ENCODE measurements around the gene TBC1D14.

TBC1D14 gene

DNA sequence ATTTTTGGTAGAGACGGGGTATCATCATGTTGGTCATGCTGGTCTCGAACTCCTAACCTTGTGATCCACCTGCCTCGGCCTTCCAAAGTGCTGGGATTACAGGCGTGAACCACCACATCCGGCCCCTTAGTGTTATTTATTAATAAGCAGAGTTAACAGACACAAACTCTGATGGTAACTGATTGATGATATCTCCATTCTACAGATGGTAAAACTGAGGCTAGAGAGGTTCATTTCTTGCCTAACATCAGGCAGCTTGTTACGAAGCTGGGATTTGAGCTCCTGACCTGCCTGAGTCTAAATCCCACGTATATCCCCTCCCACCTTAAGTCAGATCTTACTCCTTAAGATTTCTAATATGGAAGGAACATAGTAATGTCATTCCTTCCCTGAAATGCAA, 36.9 kb downstream of the TBC1D14 start:
- no peak overlapping the region for H3K4me3 ChIP-seq (ENCODE audit: low read depth, low read length)

DNA sequence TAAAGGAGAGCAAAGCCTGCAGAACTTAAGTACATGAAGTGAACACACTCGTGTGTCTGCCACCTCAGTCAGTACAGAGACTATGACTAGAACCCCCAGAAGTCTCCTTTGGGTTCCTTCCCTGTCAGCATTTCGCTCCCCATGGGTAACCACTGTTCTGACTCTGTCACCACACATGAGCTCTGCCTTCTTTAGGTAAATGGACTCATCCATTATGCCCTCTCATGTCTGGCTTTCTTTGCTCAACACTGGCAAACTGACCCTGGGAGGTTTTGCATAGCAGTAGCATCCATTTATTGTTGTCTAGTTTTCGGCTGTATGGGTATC, 38.5 kb downstream of the TBC1D14 start:
- H3K4me3 ChIP-seq (ENCODE audit: low read depth, low read length): no peak overlapping the region

DNA sequence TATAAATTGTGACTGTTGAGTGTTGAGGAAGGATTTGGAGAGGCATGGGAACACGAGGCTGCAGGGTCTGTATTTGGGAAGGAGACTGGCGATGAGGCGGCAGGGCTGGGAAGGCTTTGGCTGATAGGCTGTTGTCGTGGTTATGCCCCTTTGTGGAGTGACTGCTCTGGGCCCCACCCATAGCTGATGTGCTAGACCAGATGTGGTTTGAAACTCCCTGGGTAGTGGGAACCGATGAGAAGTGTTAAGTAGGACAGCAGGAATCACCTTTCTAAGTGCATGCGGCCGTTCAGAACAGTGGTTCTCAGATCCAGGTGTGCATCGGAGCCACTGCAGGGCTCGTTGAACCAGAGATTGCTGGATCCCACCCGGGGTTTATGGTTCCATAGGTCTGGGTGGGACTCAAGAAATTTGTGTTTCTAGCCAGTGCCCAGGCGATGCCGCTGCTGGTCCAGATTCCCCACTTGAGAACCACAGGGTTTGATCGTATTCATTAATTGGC, 42.3 kb downstream of the TBC1D14 start:
- H3K4me3 ChIP-seq (ENCODE audit: low read depth, low read length): no peak overlapping the region

DNA sequence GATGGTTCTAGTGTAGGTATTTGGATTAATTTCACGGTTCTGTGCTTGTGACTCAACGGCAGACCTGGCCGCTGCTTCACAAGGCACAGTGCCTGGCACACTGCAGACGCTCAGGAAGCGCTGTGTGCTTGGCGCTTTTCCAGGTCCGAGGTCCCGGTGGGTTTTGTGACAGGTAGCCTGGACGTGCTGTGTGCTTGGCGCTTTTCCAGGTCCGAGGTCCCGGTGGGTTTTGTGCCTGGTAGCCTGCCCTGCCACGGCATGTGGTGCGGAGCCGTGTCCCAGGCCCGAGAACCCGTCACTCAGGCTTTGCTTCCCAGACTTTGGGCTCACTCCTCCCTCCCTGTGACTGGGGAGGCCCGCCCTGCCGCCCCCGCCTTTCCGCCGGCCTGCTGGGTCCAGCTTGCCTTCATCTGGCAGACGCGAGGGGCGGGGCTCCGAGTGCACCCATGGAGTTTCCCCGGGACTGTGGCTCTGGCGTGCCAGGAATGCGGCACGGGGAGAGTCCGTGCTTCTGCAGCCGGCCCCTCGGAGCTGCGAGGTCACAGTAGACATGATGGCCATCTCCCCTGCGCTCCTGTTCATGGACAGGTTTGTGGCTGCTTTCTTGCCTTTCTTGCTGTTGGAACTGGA, 44.2 kb downstream of the TBC1D14 start:
- H3K4me3 ChIP-seq (ENCODE audit: low read depth, low read length): no peak overlapping the region

DNA sequence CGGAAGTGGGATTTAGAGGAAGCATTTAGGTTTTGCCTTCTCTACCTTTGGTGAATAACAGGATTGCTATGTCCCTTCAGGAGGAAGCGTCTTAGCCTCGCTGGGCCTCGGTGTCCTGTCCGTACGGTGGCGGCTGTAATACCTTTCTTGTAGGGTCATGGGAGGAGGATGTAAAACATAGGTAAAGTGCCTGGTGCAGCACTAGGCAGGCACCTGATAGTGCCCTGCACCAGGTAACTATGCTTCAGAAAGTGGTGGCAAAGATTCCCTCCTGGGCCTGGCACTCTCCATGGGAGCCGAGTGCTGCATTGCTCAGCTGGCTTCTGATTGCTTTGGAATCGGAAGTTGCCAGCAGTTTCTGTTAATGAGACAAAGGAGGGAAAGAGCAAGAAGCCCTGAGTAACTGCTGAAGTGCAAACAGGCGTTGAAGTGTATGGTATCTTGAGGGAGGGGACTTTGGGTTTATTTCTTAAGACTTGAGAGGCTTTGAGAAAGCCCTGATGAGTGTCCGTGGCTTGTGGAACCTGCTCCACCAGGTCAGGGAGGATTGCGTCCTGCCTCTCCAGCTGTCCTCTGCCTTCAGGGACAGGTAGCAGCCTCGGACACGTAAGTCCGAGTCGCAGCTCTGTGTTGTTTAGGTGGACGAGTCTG, 45.8 kb downstream of the TBC1D14 start:
- H3K4me3 ChIP-seq (ENCODE audit: low read depth, low read length): no peak overlapping the region

DNA sequence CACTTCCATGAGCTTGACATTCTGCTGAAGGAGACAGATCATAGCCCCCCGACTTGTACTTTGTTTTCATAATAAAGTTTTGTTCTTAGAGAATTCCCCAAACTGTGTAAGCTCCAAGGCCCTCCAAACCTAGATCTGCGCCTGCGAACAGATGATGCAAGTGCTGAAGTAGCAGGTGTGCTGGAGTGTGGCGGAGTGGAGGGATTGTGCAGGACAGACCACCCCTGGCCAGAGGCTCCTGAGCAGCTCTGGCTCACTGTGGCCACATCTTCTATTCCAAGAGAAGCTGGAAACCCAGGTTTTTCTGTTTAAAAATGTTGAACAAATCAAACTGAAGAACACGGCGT, 46.4 kb downstream of the TBC1D14 start:
- H3K4me3 ChIP-seq (ENCODE audit: low read depth, low read length): no peak overlapping the region

DNA sequence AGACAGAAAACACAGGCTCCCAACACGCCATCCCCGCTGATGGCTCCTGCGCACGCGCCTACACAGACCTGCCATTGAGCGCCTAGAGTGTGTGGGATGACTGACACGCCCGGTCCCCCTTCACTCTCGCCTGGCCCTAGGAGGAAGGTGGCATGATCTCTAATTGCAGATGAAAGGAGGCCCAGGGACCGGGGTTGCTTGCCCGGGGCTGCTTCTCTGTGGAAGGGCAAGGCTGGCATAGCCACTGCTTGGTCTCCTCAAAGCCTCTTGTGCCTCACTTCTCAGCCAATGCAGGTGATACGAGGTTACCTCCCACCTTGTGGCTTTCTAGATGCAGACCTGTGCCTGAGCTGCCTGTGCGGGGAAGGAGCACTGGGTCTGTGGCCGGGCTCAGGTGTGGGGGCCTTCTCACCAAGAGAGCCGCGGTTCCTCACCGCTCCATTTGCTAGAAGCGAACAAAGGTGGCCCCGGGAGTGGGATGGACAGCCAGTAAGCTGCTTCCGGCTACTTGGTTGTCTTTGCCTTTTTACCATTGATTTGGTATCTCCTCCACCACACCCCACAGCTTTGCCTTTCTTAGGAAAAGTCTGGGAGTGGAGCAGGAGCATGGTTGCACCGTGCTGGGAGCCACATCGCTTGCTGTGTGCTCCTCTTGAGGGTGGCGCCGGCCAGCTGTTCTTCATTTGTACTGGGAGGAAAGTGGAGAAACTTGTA, 47.0 kb downstream of the TBC1D14 start:
- H3K4me3 ChIP-seq (ENCODE audit: low read depth, low read length): no peak overlapping the region

DNA sequence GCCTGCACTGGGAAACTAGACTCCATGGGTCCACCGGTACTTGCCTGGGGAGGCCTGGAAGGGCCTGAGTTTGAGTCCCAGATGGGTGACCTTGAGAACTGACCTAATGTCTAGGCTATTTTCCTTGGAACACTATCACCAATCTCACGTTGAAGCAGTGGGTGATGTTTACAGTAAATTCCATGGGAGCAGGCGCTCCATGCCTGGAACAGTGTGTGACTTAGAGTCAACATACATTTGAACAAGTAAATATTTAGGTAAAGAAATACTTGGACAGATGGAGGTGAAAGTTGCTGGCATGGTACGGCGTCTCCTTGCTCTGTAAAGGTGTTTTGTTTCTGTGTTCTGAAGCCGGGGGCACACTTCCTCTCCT, 47.5 kb downstream of the TBC1D14 start:
- H3K4me3 ChIP-seq (ENCODE audit: low read depth, low read length): no peak overlapping the region

DNA sequence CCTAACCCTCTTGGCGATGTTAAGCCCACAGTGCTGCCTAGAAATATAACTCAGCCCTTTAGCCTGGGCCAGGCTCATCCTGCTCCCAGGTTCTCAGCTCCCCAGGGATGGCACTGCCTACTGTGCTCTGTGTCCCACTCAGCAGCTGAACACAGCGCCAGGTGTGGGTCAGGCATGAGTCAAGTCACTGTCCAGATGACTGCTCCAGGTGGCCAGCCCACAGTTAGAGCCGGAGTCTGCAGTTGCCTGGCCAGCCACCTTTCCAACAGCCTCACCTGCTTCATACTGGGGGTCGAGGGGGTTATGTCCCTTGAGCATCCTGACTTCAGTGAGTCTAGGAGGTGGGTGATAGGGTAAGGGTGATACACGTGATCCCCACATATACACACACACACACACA, 48.4 kb downstream of the TBC1D14 start:
- H3K4me3 ChIP-seq (ENCODE audit: low read depth, low read length): no peak overlapping the region

DNA sequence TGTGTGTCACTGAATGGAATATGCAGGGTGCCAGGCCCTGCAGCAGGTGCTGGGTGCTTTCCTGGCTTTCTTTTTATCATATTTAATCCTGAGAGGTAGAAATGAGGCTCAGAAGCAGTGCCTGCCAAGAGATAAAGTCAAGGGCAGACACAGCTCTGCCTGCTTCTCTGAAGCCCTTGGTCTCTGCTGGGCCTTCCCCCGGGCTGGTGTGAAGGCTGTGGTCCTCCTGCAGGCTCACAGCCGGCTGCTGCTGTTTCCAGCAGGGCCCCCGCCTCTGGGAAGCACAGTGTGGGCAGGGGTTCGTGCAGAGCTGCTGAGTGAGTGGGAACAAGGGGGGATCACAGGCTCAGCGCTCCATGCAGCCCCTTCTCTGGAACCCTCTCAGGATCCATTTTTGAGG, 49.6 kb downstream of the TBC1D14 start:
- H3K4me3 ChIP-seq (ENCODE audit: low read depth, low read length): no peak overlapping the region

DNA sequence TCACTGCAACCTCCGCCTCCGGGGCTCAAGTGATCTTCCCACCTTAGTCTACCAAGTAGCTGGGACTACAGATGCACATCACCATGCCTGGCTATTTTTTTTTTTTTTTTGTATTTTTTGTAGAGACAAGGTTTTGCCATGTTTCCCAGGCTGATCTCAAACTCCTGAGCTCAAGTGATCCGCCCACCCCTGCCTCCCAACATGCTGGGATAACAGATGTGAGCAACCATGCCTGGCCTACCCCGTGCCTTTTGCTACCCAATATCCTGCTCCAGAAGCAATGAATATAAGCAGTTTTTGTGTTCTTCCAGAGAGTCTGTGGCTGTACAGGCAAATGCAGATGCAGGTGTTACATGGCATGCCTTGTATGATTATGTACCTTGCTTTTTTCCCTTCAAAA, 50.5 kb downstream of the TBC1D14 start:
- no peak overlapping the region for H3K4me3 ChIP-seq (ENCODE audit: low read depth, low read length)

DNA sequence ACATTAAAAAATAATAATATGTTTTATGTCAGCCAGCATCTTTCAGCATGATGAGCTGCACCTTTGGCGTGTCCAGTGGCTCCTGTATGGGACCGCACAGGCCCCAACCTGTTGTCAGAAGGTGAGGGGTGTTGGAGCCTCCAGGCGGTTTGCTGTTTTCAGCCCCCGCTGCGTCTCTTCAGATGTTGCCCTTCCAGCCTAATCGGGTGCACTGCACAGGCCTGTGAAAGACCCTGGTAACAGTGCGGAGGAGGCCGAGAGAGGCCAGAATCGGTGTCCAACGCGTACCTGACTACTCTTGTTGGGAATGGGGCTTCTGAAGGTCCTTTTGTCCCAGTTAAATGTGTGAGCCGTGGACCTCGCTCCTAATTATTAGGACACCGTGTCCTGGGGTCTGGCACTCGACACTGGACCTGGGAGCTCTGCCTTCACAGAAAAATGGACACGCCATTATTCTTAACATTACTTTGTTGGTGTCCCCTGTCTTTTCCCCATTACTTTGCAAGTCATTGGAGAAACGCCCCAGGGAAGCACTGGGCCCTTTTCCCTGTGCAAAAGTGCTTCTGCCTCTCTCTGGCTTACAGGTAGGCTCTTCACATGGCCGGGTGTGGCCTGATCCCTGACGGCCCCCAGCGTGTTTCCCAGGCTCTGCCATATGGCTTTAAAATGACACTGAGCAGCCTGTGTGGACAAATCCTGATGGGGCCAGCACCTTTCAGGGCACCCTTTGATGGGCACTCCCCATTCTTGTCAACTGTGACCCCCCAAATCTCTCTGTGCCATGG, 51.2 kb downstream of the TBC1D14 start:
- no peak overlapping the region for H3K4me3 ChIP-seq (ENCODE audit: low read depth, low read length)

DNA sequence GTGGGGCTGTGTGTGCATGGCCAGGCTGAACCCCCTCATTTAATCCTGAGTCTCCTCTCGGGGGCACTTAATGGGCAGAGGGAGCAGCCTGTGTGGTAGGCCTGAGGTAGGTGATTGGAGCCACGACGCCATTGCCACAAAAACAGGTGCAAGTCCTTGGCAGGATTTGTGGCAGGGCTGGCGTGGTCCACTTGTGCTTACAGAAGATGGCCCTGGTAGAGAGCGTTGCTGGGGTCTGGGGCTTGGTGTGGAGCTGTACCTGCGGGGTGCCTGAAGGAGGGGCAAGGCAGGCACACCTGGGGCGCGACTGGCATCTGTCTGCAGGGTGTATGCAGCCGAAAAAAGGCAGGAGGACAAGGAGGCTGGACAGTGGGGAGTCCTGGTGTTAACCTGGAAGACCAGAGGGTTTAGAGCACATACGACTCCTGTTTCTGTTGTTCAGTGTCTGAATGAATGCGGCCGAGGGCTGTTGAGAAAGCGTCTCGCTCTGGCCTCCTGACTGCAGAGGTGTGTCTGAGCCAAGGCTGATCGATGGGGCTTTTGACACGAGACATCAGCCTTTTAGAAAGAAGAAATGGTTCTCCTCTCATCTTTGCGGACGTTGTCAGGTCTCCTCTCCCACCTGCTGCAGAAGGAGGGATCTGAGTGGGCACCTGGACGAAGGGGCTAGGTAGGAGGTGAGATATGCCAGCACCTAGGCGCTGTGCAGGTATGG, 52.0 kb downstream of the TBC1D14 start:
- H3K4me3 ChIP-seq (ENCODE audit: low read depth, low read length): no peak overlapping the region

DNA sequence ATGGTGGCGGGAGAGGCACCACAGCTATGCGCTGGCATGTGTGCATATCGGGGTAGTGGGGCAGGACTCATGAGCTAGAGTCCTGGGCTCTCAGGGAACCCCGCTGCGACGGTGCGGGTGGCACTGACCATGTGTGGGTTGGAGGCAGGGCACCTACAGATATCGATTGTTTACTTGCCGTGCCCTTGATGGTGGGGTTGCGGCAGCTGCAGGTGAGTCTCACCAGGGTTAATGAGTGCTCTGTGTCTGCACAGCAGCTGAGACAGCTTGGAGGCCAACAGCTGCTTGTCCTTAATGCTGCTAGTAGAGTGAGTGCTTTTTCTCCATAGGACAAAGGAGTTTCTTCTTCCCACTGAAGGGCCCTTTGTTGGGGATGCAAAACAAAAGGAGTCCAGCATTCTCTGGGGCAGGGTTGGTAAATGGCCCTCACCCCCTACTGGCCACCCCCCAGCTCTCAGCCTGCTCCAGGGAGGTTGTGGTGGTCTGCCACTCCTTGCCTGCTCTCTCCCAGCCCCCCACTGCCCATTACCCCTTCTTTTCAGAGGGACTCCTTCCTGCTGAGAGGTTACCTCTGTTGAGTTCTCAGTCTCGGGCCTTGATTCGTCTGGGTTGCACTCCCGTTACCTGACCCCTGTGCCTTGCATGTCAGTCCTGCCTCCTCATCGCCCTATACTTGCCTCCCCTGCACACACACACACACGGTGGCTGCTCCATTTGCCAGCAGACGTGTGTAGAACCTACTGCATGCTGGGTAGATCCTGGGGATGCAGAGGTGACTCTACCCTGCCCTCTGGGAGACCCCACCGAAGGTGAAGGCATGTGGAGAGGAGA, 52.8 kb downstream of the TBC1D14 start:
- H3K4me3 ChIP-seq (ENCODE audit: low read depth, low read length): no peak overlapping the region

DNA sequence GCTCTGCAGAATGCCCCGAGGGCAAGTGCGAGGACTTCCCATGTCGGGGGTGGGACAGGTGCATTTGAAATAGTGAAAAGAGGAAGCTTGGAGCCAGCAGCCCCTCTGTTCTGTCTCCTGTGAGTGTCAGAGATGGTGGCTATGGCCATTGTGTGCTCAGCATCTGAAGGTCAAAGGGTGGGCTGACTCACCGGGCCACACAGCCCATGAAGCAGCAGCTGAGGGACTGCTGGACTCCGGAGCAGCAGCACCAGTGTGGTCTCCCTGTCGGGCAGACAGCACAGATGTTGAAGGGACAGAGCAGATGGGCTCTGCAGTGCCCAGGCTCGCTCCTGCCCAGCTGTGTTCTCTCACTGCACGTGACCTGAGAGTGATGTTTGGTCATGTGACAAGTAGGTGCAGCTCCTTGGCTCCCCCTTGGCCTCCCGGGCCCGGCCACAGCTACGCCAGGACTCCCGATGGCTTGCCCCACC, 53.5 kb downstream of the TBC1D14 start:
- no peak overlapping the region for H3K4me3 ChIP-seq (ENCODE audit: low read depth, low read length)

DNA sequence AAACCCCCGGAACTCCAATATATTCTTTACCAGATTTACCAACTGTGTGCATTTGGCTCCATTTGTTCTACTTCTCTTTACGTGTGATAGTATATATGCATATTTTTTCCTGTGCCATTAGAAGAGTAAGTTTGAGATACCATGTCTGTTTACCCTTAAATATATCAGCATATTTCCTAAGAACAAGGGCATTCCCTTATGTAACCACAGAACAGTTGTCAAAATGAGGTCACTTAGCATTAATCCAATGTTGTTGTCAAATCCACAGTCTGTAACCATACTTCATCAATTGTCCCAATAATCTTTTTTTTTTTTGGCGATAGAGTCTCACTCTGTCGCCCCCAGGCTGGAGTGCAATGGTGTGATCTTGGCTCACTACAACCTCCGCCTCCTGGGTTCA, 55.2 kb downstream of the TBC1D14 start:
- no peak overlapping the region for H3K4me3 ChIP-seq (ENCODE audit: low read depth, low read length)

DNA sequence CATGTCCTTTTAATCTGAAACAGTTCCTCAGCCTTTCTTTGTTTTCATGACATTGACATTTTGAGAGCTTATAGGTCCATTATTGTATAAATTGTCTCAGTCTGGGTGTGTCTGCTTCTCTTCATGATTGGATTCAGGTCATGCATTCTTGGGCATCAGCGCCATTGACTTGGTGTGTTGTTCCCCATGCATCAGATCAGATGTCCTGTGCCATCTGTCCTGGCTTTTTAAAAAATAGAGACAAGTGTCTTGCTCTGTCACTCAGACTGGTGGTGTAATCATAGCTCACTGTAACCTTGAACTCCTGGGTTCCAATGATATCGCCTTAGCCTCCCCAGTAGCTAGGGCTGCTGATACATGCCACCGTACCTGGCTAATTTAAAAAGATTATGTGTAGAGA, 55.7 kb downstream of the TBC1D14 start:
- H3K4me3 ChIP-seq (ENCODE audit: low read depth, low read length): no peak overlapping the region

DNA sequence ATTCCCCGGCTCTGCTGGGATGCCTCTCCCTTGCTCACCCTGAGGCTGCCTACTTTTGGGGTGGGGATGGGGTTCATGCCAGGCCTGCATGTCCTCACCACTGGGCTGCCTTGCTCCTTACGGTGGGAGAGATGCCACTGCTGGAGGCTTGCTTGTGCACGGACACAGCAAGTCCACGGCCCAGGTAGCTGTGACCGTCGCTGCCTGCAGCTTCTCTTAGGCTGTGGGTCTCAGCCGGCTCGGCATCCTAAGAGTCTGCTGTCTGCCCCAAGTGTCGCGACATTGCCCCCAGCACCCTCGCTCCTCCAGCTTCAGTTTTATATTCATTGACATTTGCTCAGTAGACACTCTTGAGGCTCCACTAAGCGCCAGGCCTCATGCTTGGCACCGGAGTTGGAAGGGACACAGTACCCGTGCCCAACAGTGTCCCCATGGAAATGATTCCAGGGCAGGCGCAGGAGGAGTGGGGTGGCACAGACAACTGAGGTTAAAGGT, 58.3 kb downstream of the TBC1D14 start:
- H3K4me3 ChIP-seq (ENCODE audit: low read depth, low read length): no peak overlapping the region

DNA sequence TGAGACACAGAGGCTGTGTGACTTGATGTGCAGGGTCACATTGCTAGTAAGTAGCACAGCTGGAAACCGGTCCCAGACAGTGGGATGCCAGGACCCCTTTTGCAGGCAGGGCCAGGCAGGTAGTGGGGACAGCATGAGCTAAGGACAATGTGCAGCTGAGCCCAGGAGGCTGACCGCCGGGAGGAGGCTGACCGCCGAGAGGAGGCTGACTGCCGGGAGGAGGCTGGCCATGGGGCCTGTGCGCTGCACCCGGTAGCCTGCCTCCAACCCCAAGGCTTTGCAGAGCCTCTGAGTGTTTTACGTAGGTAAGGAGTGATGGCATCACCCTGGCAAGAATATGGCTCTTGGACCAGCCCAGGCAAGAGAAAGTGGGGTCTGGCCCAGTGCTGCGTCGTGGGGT, 58.9 kb downstream of the TBC1D14 start:
- H3K4me3 ChIP-seq (ENCODE audit: low read depth, low read length): no peak overlapping the region
